Liver (tissue), 9 donors: ENCODE data around the gene NAT16. TPM values are rescaled to one million over a fixed set of nuclear protein-coding genes. Genes with fewer than 3 reads are reported as not detected.

Experiments
- DNase-seq: peaks from one replicate; pipeline ENCODE4 v3.0.0-alpha.2; 2017; ENCODE audit warnings: low spot score
- H3K27ac ChIP-seq, 2 donors: one replicate each; pipeline ENCODE4 v1.7.0; 2013; ENCODE audit warnings: inconsistent platforms in 2 of 2, low read length in 2 of 2, control low read depth in 1 of 2, low read depth in 1 of 2, mild to moderate bottlenecking in 1 of 2
- H3K27me3 ChIP-seq, 4 donors: one replicate each; pipeline versions ENCODE4 v1.6.1 to v1.7.0; 2013; ENCODE audit warnings: low read length in 3 of 4, inconsistent platforms in 1 of 4, mild to moderate bottlenecking in 1 of 4, moderate library complexity in 1 of 4; ENCODE audit not compliant: control insufficient read depth in 4 of 4, insufficient read depth in 4 of 4
- H3K36me3 ChIP-seq, 4 donors: one replicate each; pipeline versions ENCODE4 v1.6.1 to v1.7.0; 2013; ENCODE audit warnings: low read length in 3 of 4, mild to moderate bottlenecking in 3 of 4, low read depth in 1 of 4, moderate library complexity in 1 of 4; ENCODE audit not compliant: control insufficient read depth in 4 of 4, insufficient read depth in 3 of 4
- H3K4me1 ChIP-seq, 4 donors: one replicate each; pipeline versions ENCODE4 v1.6.1 to v1.7.0; 2013; ENCODE audit warnings: low read length in 3 of 4, mild to moderate bottlenecking in 3 of 4, moderate library complexity in 1 of 4; ENCODE audit not compliant: control insufficient read depth in 4 of 4, insufficient read depth in 4 of 4
- H3K4me3 ChIP-seq, 3 donors: one replicate each; pipeline versions ENCODE4 v1.6.1 to v1.7.0; 2013; ENCODE audit warnings: low read length in 3 of 3, control low read depth in 1 of 3, low read depth in 1 of 3, mild to moderate bottlenecking in 1 of 3
- H3K9ac ChIP-seq, 2 donors: one replicate each; pipeline ENCODE4 v1.7.0; 2013; ENCODE audit warnings: low read length in 2 of 2, mild to moderate bottlenecking in 2 of 2, moderate library complexity in 2 of 2, control low read depth in 1 of 2, low read depth in 1 of 2
- H3K9me3 ChIP-seq, 4 donors: one replicate each; pipeline versions ENCODE4 v1.6.1 to v1.7.0; 2013; ENCODE audit warnings: low read length in 3 of 4; ENCODE audit not compliant: control insufficient read depth in 4 of 4
- EGR1 ChIP-seq, 2 donors: IDR thresholded peaks; 2 replicates each; pipeline ENCODE4 v1.6.1; 2016 to 2018; ENCODE audit warnings: antibody characterized with exemption in 2 of 2, low read depth in 2 of 2
- FOXA1 ChIP-seq: IDR thresholded peaks from 2 replicates; pipeline ENCODE4 v1.6.1; 2016; ENCODE audit warnings: antibody characterized with exemption
- GABPA ChIP-seq, 2 donors: IDR thresholded peaks in 1 of 2; conservative IDR thresholded peaks in 1 of 2; 2 replicates each; pipeline ENCODE4 v1.6.1; 2016; ENCODE audit warnings: antibody characterized with exemption in 2 of 2, mild to moderate bottlenecking in 1 of 2, moderate library complexity in 1 of 2
- HNF4A ChIP-seq, 2 donors: conservative IDR thresholded peaks; 2 replicates each; pipeline ENCODE4 v1.6.1; 2016; ENCODE audit warnings: antibody characterized with exemption in 2 of 2, mild to moderate bottlenecking in 2 of 2
- HNF4G ChIP-seq: IDR thresholded peaks from 2 replicates; pipeline ENCODE4 v1.6.1; 2016; ENCODE audit warnings: antibody characterized with exemption
- RAD21 ChIP-seq, 2 donors: IDR thresholded peaks; 2 replicates each; pipeline ENCODE4 v1.6.1; 2016; ENCODE audit warnings: antibody characterized with exemption in 2 of 2, mild to moderate bottlenecking in 2 of 2
- RXRA ChIP-seq, 2 donors: IDR thresholded peaks; 2 replicates each; pipeline ENCODE4 v1.6.1; 2017 to 2018; ENCODE audit warnings: antibody characterized with exemption in 2 of 2, mild to moderate bottlenecking in 1 of 2
- SP1 ChIP-seq: IDR thresholded peaks from 2 replicates; pipeline ENCODE4 v1.6.1; 2018; ENCODE audit warnings: antibody characterized with exemption, mild to moderate bottlenecking
- TAF1 ChIP-seq: conservative IDR thresholded peaks from 2 replicates; pipeline ENCODE4 v1.6.1; 2016; ENCODE audit warnings: antibody characterized with exemption, mild to moderate bottlenecking
- YY1 ChIP-seq: IDR thresholded peaks from 2 replicates; pipeline ENCODE4 v1.6.1; 2016; ENCODE audit warnings: antibody characterized with exemption, mild to moderate bottlenecking
- WGBS: extraction: QIAGEN DNeasy Blood & Tissue Kit; methylation state at CpG from one replicate; pipeline ENCODE4 v1.1.7; 2013; 5-methylcytosine and 5-hydroxymethylcytosine counted together
- polyA plus RNA-seq, 2 donors: library from polyadenylated mRNA; stranded (reverse) in 1 of 2; unstranded in 1 of 2; fragments of 200-250 nt in 1 of 2; fragments of >200 nt in 1 of 2; fragmentation: Nextera tagmentation in 1 of 2; extraction: Ambion mirVana in 1 of 2; gene quantifications; one replicate each; pipeline versions ENCODE4 v1.2.1 to v1.2.3, GENCODE V29; 2013 to 2015
- total RNA-seq, 2 donors: library from RNA; depleted of rRNA; stranded (reverse); fragments of >200 nt; gene quantifications; one replicate each; pipeline ENCODE4 v1.2.3, GENCODE V29; 2014
- TF ChIP-seq, protein P1 (sequence below): fragments of 150-350 bp; IDR thresholded peaks from 2 replicates; pipeline ENCODE4 v1.5.1; 2017; ENCODE audit warnings: improper control_type of control experiment, low read depth, low read length; ENCODE audit not compliant: missing input control
- TF ChIP-seq, protein P2 (sequence below): IDR thresholded peaks from 2 replicates; pipeline ENCODE4 v1.6.1; 2016; ENCODE audit warnings: antibody characterized with exemption
- TF ChIP-seq, protein P3 (sequence below): IDR thresholded peaks from 2 replicates; pipeline ENCODE4 v1.6.1; 2016; ENCODE audit warnings: antibody characterized with exemption, mild to moderate bottlenecking
- TF ChIP-seq, protein P4 (sequence below): IDR thresholded peaks from 2 replicates; pipeline ENCODE4 v1.6.1; 2016; ENCODE audit warnings: antibody characterized with exemption
- TF ChIP-seq, protein P5 (sequence below): IDR thresholded peaks from 2 replicates; pipeline ENCODE4 v1.6.1; 2016; ENCODE audit warnings: antibody characterized with exemption
- donor health status: healthy.
- donor health status: healthy.
- donor health status: healthy.
- donor health status: healthy.
- donor health status: healthy.

NAT16 gene
- total and polyA plus RNA-seq, 4 donors = not detected

DNA sequence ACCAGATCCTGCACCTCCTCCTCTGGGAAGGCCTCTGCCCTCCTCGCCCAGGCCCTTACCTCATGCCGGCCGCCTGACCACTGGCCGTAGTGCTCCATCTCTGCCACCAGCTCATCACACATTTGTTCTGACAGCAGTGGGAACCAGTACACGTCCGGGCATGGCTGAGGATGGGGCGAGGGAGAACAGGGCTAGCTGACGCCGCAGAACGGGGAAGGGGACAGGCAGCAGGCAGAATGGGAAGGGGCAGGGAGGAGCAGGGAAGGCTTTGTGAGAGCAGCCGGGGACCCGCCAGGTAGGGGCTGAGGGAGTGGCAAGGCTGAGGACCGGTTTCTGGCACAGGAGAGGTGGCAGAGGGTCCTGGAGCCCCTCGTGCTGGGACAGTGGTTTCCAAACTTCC lies 28.7 kb upstream of the NAT16 start:
- Histone ChIP-seq H3K4me3 (no peak overlapping the region), H3K9me3 (no peaks in the 10 kb centered on the region), H3K4me1 (no peaks in the 10 kb centered on the region), H3K27me3 (no peaks in the 10 kb centered on the region), H3K9ac (no peak overlapping the region), H3K36me3 (peaks cover 12 to 48% (median 25%) of the 10 kb centered on the region in 4 donors), H3K27ac (no peak overlapping the region)
- TF ChIP-seq SP1 = no peak
- TF ChIP-seq GABPA (IDR thresholded peaks at IDR 0.05 in 1 of 2, conservative IDR thresholded peaks at IDR 0.05 in 1 of 2) = no peak
- no peak for TF ChIP-seq YY1
- TF ChIP-seq HNF4A (conservative IDR thresholded peaks at IDR 0.05) = no peak
- TF ChIP-seq TAF1 = no peak
- TF ChIP-seq, protein P1, sequence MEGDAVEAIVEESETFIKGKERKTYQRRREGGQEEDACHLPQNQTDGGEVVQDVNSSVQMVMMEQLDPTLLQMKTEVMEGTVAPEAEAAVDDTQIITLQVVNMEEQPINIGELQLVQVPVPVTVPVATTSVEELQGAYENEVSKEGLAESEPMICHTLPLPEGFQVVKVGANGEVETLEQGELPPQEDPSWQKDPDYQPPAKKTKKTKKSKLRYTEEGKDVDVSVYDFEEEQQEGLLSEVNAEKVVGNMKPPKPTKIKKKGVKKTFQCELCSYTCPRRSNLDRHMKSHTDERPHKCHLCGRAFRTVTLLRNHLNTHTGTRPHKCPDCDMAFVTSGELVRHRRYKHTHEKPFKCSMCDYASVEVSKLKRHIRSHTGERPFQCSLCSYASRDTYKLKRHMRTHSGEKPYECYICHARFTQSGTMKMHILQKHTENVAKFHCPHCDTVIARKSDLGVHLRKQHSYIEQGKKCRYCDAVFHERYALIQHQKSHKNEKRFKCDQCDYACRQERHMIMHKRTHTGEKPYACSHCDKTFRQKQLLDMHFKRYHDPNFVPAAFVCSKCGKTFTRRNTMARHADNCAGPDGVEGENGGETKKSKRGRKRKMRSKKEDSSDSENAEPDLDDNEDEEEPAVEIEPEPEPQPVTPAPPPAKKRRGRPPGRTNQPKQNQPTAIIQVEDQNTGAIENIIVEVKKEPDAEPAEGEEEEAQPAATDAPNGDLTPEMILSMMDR = no peak
- no peak for TF ChIP-seq FOXA1
- TF ChIP-seq, protein P2, sequence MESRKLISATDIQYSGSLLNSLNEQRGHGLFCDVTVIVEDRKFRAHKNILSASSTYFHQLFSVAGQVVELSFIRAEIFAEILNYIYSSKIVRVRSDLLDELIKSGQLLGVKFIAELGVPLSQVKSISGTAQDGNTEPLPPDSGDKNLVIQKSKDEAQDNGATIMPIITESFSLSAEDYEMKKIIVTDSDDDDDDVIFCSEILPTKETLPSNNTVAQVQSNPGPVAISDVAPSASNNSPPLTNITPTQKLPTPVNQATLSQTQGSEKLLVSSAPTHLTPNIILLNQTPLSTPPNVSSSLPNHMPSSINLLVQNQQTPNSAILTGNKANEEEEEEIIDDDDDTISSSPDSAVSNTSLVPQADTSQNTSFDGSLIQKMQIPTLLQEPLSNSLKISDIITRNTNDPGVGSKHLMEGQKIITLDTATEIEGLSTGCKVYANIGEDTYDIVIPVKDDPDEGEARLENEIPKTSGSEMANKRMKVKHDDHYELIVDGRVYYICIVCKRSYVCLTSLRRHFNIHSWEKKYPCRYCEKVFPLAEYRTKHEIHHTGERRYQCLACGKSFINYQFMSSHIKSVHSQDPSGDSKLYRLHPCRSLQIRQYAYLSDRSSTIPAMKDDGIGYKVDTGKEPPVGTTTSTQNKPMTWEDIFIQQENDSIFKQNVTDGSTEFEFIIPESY = no peak
- no peak for TF ChIP-seq HNF4G
- WGBS = 97% methylated on average over 14 of the region's 14 CpGs
- no peak for DNase-seq

DNA sequence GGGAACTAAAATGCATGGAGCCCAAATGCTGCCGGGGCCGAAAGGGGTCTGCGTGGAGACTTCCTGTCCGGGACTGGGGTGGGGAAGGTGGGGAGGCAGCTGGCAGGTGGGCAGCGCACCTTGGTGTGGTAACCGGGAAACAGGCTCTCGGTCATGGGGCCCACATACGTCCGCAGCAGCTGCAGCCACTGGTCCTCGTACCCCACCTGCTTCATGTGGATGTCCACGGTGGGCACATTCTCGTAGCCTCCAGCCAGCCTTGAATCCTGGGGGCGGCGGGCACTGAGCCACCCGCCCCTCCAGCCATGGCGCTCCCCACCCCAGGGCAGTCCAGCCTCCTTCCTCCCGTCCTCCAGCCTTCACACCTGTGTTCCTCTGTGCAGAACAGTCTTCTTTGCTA lies 27.4 kb upstream of the NAT16 start:
- Histone ChIP-seq H3K4me1 (peaks cover 0 to 2% (median 0%) of the 10 kb centered on the region in 4 donors), H3K27ac (no peak overlapping the region), H3K27me3 (no peaks in the 10 kb centered on the region), H3K4me3 (no peak overlapping the region), H3K9ac (no peak overlapping the region), H3K36me3 (peaks cover 12 to 45% (median 23%) of the 10 kb centered on the region in 4 donors), H3K9me3 (no peaks in the 10 kb centered on the region)
- TF ChIP-seq, protein P3, sequence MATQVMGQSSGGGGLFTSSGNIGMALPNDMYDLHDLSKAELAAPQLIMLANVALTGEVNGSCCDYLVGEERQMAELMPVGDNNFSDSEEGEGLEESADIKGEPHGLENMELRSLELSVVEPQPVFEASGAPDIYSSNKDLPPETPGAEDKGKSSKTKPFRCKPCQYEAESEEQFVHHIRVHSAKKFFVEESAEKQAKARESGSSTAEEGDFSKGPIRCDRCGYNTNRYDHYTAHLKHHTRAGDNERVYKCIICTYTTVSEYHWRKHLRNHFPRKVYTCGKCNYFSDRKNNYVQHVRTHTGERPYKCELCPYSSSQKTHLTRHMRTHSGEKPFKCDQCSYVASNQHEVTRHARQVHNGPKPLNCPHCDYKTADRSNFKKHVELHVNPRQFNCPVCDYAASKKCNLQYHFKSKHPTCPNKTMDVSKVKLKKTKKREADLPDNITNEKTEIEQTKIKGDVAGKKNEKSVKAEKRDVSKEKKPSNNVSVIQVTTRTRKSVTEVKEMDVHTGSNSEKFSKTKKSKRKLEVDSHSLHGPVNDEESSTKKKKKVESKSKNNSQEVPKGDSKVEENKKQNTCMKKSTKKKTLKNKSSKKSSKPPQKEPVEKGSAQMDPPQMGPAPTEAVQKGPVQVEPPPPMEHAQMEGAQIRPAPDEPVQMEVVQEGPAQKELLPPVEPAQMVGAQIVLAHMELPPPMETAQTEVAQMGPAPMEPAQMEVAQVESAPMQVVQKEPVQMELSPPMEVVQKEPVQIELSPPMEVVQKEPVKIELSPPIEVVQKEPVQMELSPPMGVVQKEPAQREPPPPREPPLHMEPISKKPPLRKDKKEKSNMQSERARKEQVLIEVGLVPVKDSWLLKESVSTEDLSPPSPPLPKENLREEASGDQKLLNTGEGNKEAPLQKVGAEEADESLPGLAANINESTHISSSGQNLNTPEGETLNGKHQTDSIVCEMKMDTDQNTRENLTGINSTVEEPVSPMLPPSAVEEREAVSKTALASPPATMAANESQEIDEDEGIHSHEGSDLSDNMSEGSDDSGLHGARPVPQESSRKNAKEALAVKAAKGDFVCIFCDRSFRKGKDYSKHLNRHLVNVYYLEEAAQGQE = no peak
- DNase-seq = no peak
- WGBS = 94% methylated on average over 17 of the region's 17 CpGs

DNA sequence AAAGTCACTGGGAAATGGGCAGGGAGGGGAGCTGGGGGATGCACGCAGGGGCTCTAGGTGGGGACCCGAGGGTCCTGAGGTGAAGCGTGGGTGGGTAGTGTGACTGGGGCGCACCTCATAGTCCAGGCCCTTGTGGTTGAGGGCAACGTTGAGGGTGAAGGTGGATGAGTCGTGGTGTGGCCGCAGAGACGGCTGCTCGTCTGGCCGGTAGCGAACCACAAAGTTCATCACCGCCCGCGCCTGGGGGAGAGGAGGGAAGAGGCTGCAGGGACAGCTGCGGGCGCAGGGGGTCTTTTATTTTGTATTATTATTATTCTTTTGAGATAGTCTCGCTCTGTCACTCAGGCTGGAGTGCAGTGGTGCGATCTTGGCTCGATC lies 26.6 kb upstream of the NAT16 start:
- Histone ChIP-seq H3K27me3 (no peaks in the 10 kb centered on the region), H3K9me3 (no peaks in the 10 kb centered on the region), H3K27ac (no peak overlapping the region), H3K4me1 (peaks cover 2 to 10% (median 5%) of the 10 kb centered on the region in 4 donors), H3K9ac (no peak overlapping the region), H3K36me3 (peaks cover 12 to 40% (median 20%) of the 10 kb centered on the region in 4 donors), H3K4me3 (no peak overlapping the region)
- DNase-seq = no peak
- WGBS = 90% methylated on average over 19 of the region's 19 CpGs
- TF ChIP-seq RAD21 (IDR thresholded peaks at IDR 0.05) (no peak), YY1 (no peak), TAF1 (no peak), GABPA (IDR thresholded peaks at IDR 0.05 in 1 of 2, conservative IDR thresholded peaks at IDR 0.05 in 1 of 2) (no peak), RXRA (IDR thresholded peaks at IDR 0.05) (no peak), EGR1 (IDR thresholded peaks at IDR 0.05; ENCODE audit: low read depth in 2 of 2) (no peak)
- TF ChIP-seq, protein P3 = no peak
- TF ChIP-seq, protein P4, sequence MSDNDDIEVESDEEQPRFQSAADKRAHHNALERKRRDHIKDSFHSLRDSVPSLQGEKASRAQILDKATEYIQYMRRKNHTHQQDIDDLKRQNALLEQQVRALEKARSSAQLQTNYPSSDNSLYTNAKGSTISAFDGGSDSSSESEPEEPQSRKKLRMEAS = no peak
- TF ChIP-seq, protein P5, sequence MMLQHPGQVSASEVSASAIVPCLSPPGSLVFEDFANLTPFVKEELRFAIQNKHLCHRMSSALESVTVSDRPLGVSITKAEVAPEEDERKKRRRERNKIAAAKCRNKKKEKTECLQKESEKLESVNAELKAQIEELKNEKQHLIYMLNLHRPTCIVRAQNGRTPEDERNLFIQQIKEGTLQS = no peak
